NCI-H524 treated with DMSO at 0.1 percent for 48 hours (cell line): ENCODE data around the gene FBXO31.

Experiments used
- DNase-seq: peaks from one replicate; lab custom pipeline; 2025; lab: John Stamatoyannopoulos, UW

Gene FBXO31

DNA sequence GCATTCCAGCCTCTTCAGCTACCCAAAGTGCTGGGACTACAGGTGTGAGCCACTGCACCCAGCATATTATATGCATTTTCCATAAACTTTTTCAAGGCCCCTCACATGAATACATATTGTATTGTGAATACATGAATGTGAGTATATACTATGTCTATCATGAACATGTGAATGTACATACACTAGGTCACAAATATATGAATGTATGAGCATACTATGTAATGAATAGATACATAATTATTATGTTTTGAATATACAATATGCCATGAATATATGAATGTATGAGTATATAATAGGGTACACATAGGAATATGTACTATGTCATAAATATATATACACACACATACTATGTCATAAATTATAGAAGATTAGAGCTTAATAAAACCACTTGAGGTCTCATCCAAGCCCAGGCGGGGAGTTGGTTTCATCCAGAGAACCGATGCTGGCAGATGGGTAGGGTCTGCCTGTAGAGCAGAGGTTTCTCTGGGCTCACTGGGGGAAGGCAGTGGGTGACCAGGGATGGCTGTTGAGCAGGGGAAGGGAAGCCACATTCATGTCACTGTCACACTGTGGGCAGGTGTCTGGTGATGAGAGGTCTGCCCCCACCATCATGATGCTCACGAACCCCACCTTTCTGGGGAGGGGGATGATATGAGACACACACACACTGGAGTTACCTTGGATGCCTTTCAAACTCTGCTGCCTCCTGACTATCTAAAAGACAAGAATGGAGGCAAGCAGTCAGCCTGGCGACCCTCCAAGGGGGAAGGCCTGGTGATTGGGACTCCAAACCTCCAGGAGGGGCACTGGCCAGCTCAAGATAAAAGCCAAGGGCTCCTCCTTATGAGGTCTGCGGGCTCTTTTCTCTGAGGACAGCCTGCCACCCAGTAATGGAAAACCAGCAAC, 73.7 kb downstream of the FBXO31 start:
- DNase-seq: no peak

DNA sequence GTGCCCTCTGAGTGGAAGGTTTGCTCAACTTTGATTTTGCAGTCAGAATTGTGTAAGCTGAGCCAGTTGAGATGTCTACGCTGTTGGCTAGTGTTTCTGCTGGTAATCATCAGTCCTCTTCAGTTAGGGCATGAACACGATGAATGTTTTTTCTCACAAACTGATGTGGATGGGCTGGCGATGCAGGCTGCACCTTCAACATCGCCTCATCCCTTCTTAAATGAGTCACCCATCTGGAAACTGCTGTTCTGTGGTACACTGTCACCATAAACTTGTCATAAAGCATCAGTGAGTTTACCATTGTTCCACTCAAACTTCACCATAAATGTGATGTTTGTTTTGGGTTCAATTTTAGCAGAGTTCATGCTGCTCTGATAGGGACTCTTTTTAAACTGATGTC, 74.8 kb downstream of the FBXO31 start:
- no peak for DNase-seq

DNA sequence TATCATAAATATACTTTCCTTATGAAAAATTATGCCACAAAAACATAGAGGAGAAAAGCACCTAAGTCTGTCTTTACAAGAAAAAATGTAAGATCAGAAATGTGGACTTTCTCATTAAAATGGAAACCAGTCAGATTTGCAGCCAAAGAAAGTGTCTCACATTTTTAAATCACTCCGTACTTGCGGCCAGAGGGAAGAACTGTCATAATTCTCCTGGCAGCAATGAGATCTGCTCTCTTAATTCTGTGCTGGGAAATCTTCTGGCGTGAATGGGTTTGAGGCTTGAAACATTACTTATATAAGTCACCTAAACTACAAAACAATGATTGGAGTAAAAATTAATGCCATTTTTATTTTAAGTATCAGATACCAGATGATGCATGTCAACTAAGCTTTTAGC, 77.1 kb downstream of the FBXO31 start:
- DNase-seq: no peak

DNA sequence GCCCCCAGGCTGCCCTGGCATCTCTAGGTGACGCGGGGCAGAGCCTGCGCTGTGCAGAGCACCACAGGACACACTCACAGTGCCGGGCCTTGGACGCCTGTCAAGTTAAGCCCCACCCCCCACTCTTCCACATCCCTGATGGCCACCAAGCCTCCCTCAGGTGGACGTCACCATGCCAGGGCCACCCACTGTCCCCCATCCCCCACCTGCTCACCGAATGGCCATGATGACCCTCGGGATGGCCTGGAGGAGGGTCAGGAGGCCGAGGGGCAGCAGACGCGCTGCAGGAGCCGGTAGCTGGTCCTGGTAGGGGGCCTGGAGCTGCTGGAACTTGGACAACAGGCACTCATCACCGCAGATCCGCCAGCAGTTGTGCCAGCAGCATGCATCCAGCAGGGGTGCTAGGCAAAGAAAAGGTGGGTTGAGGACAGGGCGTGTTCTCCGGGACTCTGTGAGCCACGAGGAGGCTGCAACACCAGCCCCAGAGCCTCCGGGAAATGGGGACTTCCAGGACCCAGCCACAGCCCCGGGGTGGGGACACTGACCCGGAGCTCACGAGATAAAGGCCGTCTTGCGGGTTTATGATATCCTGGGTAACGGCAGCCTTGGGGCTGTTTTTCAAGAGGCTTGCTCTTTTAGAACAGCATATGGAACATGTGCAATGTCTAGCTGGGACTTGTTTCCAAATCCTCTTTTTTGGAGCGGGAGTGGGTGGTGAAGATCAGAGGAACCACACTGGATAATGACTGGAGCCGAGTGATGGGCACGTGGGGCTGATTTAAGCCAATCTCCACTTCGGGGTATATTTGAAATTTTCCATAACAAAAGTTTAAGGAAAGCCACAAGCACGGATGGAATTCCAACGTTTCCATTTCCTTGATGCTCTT, 77.8 kb downstream of the FBXO31 start:
- no peak for DNase-seq

DNA sequence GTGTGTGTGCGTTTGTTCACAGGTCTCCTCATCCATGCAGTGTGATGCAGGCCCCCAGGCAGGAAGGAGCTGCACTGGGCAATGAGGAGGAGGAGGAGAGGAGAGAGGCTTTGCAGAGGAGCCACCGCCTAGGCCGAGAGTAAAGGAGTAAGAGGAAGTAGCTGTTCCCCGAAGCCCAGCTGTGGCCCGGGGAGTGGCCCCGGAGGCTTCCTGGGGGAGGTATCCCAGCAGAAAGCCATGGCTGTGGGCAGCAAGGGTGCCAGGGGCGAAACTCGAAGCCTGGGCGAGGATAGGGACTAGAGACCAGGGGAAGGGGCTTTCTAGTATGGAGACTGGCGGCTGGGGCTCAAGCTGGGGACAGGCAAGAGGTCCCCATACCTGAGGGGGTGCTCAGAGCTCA, 78.6 kb downstream of the FBXO31 start:
- no peak for DNase-seq

DNA sequence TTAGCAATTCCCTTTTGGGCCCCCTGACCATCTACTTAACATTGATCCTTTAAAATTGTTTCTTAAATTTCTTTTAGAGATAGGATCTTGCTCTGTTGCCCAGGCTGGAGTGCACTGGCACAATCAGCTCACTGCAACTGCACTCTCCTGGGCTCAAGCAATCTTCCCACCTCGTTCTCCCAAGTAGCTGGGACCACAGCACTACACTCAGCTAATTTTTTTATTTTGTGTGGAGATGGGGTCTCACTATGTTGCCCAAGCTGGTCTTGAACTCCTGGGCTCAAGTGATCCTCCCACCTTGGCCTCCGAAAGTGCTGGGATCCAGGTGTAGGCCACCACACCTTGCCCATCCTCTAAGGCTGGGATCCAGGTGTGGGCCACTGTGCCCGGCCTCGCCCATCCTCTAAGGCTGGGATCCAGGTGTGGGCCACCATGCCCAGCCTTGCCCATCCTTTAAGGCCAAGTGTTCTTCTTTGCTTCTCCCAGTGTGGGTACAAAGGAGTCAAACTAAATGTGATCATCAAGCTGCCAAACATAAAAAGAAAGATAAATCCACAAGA, 79.5 kb downstream of the FBXO31 start:
- no peak for DNase-seq

DNA sequence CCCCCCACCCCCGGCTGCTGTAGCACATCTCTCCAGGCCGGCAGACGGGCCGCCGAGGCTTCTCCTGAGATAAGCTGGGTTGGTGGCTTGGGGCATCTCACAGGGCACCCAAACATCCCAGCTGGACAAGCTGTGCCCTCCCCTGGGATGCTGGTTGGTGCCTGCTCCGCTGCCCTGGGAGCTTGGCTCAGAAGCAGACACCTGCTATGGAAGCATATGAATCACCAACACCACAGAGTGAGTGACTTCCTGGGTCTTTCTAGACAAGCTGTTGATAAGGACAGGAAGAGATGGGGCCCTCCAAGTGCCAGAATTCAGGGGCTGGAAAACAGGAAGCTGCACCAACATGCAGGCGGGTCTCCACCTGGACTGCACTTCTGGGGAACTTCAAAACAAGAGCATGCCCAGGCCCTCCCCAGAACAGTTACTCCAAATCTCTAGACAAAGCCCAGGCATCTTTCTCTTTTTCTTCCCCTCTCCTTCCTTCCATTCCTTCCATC, 80.1 kb downstream of the FBXO31 start:
- DNase-seq: no peak

DNA sequence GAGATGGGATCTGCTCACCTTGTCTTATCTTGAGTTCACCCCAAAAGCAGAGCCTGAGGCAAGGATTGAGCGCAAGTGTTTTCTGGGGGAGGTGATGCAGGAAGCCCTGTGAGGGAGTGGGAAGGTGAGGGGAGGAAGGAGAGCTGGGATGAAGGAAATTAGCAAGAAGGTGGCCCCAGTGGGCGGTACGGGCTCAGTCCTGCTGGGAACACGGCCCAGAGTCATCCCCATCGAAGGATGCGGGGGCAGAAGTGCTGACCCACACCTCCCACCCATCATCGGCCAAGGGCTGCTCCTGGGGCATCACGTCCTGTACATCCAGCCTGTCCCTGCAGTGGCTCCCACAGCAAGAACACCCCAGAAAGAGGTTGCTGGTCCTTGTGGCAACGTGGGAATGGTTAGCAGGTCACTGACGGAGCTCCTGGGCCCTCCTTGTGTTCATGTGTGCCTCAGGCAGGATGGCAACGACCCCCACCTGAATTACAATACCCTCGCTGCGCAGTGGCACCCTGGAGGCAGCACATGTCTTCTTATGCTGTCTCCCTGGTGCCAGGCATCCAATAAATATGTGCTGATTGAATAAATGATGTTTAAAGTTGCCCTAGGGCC, 84.6 kb downstream of the FBXO31 start:
- no peak for DNase-seq

DNA sequence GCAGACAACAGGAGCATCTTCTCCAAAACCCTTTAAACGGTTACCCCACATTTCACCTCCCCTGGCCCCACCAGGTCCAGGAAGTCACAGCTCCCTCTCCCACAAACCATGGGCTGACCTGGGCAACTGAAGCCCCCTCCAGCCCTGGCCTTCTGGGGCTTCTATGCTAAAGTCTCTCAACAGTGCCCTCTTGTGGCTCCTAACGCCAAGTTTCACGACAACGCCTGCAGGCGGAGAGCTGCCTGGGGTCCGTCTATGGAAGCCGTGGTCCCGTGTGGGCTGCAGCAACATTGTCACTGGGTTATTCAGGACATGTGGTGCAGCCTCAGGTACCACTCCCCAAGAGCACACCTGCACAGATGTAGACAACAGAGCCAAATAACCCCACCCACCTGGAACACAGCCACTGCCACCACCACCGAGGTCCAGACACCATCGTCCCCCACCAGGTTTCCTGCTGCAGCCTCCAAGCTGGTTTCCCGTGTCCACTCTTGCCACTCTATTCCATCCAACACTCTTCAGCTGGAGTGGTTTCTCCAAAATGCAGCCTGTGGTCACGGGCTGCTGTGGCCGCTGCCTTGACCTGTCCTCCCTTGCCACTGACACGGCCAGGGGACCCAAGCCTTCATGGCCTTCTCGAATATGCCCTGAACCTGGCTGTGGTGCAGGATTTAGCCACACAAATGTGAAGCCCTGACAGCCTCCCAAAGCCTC, 85.5 kb downstream of the FBXO31 start:
- no peak for DNase-seq

DNA sequence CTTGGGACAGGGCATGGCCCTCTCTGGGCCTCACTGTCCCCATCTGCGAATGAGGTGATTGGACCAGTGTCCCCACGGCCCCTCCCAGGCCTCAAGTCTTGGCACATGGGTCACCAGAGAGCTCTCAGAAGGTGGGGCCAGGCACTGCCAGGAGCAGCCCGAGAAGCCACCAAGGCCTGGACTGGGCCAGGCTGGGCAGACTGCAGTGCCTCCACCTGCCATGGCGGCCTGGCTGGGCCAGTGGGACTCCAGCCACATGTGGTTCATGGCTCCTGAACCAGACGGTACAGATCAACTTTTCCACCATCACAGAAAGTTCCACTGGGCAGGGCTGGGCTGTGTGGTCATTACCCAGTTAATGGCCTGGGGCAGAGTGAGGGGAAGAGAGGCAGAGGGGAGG, 86.2 kb downstream of the FBXO31 start:
- no peak for DNase-seq

DNA sequence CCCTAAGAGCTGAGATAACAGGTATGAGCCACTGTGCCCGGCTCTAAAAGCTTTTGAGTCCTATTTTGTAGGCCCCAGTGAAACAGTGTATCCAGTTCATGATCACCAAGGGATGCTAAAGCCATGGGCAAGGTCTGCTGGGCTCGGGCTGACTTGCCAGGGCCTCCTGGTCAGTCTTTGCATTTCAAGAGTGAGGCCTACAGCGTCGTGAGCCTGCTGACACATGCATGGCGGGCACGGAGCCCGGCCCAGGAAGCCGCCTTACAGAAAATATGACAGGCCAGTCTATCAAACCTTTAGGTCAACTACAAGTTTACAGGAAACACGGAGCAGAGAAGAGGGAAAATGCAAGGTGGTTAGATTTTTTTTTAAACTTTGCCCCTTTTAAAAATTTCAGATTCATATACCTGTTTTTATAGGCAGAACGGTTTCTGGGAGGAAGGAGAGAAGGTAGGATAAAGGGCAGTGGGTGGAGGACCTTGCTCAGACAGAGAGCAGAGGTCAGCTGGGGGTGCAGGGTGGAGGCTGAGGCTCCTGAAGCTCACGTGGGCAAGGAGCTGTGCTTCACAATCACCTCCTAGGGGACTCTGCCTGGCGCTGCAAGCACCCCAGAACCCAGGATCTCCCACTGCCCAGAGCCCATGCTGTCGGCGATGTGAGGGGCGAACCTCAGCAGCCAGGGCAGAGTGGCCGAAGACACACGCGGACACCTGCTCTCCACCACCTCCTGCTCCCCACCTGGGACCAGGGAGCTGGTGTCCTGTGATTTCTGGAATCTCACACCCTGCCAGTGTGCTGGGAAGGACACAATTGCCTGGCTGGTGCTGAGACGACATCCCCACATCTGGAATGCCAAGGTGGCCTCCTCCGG, 87.7 kb downstream of the FBXO31 start:
- no peak for DNase-seq

DNA sequence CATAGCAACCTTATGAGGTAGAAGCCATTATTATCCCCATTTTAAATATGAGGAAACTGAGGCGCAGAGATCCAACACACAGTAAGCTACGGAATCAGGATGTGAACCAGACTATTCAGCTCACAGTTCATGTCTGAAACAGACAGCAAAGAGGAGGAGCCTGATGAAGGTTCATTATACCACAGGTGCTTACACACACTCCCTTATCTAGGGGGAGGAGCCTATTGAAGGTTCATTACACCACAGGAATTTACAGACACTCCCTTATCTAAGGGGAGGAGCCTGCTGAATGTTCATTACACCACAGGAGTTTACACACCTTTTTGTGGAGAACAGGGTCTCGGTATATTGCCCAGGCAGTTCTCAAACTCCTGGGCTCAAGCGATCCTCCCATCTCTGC, 88.3 kb downstream of the FBXO31 start:
- DNase-seq: no peak

DNA sequence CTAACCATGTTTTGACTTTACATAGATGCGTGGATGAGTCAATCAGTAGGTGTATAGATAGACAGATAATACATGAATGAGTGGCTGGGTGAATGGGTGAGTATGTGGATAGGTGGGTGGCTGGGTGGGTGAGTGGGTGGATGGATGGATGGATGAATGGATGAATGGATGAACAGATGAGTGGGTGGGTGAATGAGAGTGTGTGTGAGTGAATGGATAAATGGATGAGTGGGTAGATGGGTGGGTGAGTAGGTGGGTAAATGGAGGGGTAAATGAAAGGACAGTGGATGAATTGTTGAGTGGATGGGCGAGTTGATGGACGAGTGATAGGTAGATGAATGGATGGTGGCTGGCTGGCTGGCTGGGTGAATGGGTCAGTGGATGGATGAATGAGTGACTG, 89.6 kb downstream of the FBXO31 start:
- DNase-seq: no peak

DNA sequence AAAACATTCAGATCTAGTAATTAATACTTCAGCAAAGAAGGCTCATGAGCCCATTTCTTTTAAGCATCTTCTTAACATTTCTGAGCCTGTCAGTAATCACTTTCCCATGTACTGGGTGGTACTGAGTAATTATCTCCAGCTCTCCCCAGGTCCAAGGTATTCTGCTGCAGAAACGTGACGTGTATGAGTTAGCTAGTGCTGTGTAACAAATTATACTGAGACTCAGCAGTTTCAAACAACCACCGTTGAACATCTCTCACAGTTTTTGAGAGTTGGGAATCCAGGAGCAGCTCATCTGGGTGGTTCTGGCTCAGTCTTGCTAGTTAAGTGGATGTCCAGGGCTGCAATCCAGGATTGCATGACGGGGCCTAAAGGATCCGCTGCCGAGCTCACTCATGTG, 91.6 kb downstream of the FBXO31 start:
- DNase-seq: no peak

DNA sequence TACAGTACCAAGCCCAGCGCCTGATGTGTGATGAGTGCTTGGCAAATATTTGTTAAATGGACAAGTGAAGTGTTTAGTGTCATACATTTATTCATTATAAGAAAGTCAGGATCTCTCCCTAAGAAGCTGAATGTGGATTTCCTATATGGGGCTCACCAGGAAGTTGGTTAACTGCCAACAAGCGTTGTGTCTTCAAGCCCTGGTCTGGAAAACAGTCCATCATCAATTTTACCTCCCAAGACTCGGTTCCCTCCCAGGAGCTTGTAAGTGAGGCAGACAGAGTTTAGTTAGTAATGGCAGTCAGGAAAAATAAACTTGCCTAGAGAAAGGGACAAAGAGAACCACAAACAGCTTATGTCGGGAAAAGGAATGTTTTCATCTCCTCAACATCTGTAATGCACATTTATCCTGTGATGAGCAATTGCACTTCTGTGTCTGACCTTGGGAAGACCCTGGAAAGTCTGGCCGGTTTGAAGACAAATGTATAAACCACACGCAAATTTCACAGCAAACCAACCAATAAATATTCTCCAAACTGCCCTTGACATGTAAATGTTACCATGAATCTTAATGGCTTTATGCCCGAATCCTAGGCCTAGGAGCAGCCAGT, 94.7 kb downstream of the FBXO31 start:
- no peak for DNase-seq

DNA sequence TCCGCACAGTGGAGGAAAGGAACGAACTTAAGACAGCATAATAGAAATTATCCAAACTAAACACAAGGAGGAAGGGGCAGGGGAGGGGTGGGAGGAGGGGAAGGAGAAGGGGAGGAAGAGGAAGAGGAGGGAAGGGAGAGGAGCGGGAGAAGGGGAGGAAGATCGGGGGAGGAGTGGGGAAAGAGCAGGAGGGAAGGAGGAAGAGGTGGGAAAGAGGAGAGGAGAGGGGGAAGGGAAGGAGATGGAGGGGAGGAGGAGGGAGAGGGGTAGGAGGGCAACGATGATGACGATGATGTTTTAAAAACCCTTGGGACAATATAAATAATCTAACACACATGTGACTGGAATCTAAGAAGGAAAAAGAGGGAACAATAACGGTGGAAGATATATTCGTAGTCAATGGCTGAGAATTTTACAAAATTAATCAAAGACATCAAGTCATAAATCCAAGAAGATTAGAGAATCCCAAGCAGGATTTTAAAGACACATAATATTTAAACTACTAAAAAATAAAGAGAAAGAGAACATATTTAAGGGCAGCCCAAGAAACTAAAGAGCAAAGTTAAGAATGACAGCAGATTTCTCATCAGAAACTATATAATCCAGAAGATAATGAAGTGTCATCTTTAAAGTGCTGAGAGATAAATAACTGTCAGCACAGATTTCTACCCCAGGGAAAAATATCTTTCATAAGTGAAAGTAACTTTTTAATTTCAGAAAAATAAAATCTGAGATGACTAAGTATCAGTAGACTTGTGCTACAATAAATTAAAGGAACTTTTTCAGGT, 96.5 kb downstream of the FBXO31 start:
- DNase-seq: no peak

DNA sequence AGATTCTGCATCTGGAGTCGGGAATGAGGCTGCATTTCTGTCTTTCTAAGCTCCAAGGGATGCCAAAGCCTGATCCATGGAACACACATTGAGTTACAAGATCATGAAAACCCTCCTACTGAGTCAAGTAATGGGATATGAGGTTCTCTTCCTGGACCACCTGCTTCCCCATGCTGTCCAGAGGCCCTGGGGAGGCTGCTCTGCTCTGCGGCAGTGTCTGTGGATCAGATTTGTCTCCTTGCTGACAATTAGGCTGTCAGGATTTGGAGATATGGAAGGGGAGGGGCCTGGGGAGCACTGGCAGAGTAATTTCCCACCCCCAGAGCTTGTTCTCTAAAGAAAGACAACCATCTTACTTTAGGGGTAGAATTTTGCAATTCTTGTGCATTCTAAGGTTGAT, 99.4 kb downstream of the FBXO31 start:
- no peak for DNase-seq

DNA sequence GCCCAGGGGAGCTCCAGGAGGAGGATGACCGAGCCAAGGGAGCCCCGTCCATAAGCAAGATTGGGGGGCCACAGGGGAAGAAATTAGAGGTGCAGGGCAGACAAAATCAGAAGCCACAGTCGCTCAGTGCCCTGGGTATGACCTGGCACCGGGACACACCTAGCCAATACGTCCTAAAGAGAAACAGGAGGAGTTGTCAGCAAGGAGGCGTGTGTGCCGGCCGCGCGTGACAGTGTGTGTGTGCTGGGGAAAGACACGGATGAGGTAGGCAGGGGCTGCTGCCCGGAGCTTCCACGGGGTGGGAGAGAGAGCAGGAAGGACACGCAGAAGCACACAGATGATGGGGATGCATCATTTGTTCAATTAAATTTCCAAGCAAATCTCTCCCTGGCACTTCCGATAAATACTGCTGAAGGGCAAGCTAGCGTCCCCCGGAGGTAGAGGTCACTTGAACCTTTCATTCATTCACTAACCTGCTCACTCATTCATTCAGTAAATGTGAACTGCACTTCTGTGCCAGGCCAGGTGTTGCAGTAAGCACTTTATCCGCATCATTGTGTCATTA, 104.4 kb downstream of the FBXO31 start:
- DNase-seq: no peak
